Endothelial cell of umbilical vein (primary cell): ENCODE data around the gene LARP1. TPM values are rescaled to one million over a fixed set of nuclear protein-coding genes. Genes with fewer than 3 reads are reported as not detected.

Experiments used
- BruUV-seq: library from RNA; stranded (reverse); fragments of 400-500 nt; replicated peaks from 2 replicates; lab custom pipeline; 2021; lab: Mats Ljungman, UMichigan
- CTCF ChIA-PET: fragments of 300-600, 350-600 bp; sonication (Branson Sonifier 250); formaldehyde crosslinking; loops from one replicate; lab custom pipeline; 2021; ENCODE audit warnings: antibody characterized with exemption, inconsistent platforms; lab: Charles Lee
- POLR2A ChIA-PET: fragments of 300-600, 350-600 bp; sonication (Branson Sonifier 250); formaldehyde crosslinking; loops from one replicate; lab custom pipeline; 2021; ENCODE audit warnings: antibody characterized with exemption, inconsistent platforms; lab: Charles Lee
- DNase-seq: peaks from one replicate; pipeline ENCODE4 v3.0.0-alpha.2; 2011; ENCODE audit warnings: low read depth, low spot score
- FAIRE-seq: peaks from 2 replicates; lab custom pipeline; 2011; peaks lifted over from hg19 to GRCh38; lab: Jason Lieb, UNC
- H2AFZ ChIP-seq: 2 replicates; pipeline ENCODE4 v1.6.0; 2012; ENCODE audit warnings: low read depth, low read length, control low read depth, inconsistent platforms
- H3K27ac ChIP-seq: 2 replicates; pipeline ENCODE4 v1.5.1; 2011; ENCODE audit warnings: low read depth, mild to moderate bottlenecking, control low read depth, low read length, moderate library complexity; ENCODE audit not compliant: insufficient read depth
- H3K27me3 ChIP-seq, 2 experiments: 2 replicates each; pipeline versions ENCODE4 v1.6.0 to v1.6.1; 2011; ENCODE audit warnings: low read length in 2 of 2, mixed read lengths in 1 of 2; ENCODE audit not compliant: control insufficient read depth in 2 of 2, insufficient read depth in 2 of 2
- H3K36me3 ChIP-seq, 2 experiments: 2 replicates in 1 of 2; 3 replicates in 1 of 2; pipeline ENCODE4 v1.5.1; 2011; ENCODE audit warnings: low read length in 2 of 2, mild to moderate bottlenecking in 1 of 2, moderate library complexity in 1 of 2; ENCODE audit not compliant: control insufficient read depth in 2 of 2, insufficient read depth in 2 of 2; ENCODE audit errors: extremely low read depth in 1 of 2
- H3K4me1 ChIP-seq: 3 replicates; pipeline ENCODE4 v1.5.1; 2011; ENCODE audit warnings: mild to moderate bottlenecking, low read length; ENCODE audit not compliant: control insufficient read depth, insufficient read depth; ENCODE audit errors: extremely low read depth
- H3K4me2 ChIP-seq: 2 replicates; pipeline ENCODE4 v1.6.1; 2011; ENCODE audit warnings: low read length, control low read depth, mixed read lengths; ENCODE audit not compliant: insufficient read depth
- H3K4me3 ChIP-seq, 3 experiments: fragments of 200-600 bp in 1 of 3; sonication (generic), shearing (Covaris generic) in 1 of 3; replicated peaks in 1 of 3; 2 replicates each; pipeline ENCODE4 v1.5.1; 2011 to 2016; ENCODE audit warnings: control low read depth in 3 of 3, low read length in 3 of 3, mild to moderate bottlenecking in 2 of 3, inconsistent platforms in 1 of 3, low read depth in 1 of 3, moderate library complexity in 1 of 3; ENCODE audit not compliant: insufficient read depth in 1 of 3
- H3K79me2 ChIP-seq: 2 replicates; pipeline ENCODE4 v1.6.0; 2012; ENCODE audit warnings: low read length, inconsistent platforms; ENCODE audit not compliant: control insufficient read depth, insufficient read depth
- H3K9ac ChIP-seq: replicated peaks from 2 replicates; pipeline ENCODE3; 2011; ENCODE audit warnings: low read length, control low read depth; ENCODE audit not compliant: insufficient read depth; ENCODE audit errors: extremely low read depth
- H3K9me1 ChIP-seq: replicated peaks from 3 replicates; pipeline ENCODE4 v1.6.0; 2011; ENCODE audit warnings: mild to moderate bottlenecking, low read length; ENCODE audit not compliant: control insufficient read depth, insufficient read depth; ENCODE audit errors: extremely low read depth
- H3K9me3 ChIP-seq: replicated peaks from 2 replicates; pipeline ENCODE4 v1.5.1; 2012; ENCODE audit warnings: low read length, inconsistent platforms; ENCODE audit not compliant: control insufficient read depth, insufficient read depth
- H4K20me1 ChIP-seq: replicated peaks from 2 replicates; pipeline ENCODE3; 2011; ENCODE audit warnings: mild to moderate bottlenecking, low read length; ENCODE audit not compliant: control insufficient read depth, insufficient read depth; ENCODE audit errors: extremely low read depth
- EZH2 ChIP-seq: IDR thresholded peaks from 2 replicates; pipeline ENCODE4 v1.6.1; 2012; ENCODE audit warnings: borderline replicate concordance, low read depth, mild to moderate bottlenecking, moderate library complexity, low read length, inconsistent platforms; ENCODE audit not compliant: severe bottlenecking
- FOS ChIP-seq: IDR thresholded peaks from 2 replicates; pipeline ENCODE4 v1.6.1; 2011; ENCODE audit warnings: mild to moderate bottlenecking, low read length, moderate library complexity, borderline replicate concordance; ENCODE audit not compliant: insufficient read depth
- GATA2 ChIP-seq: IDR thresholded peaks from 2 replicates; pipeline ENCODE4 v1.7.0; 2011; ENCODE audit warnings: low read depth, mild to moderate bottlenecking, moderate library complexity, mixed read lengths, low read length; ENCODE audit not compliant: insufficient read length, insufficient read depth
- JUN ChIP-seq: IDR thresholded peaks from 2 replicates; pipeline ENCODE4 v1.6.1; 2011; ENCODE audit warnings: borderline replicate concordance, low read depth; ENCODE audit not compliant: insufficient read length, insufficient read depth
- MYC ChIP-seq: IDR thresholded peaks from one replicate; pipeline ENCODE4 v1.6.1; 2011; ENCODE audit warnings: mild to moderate bottlenecking, low read depth, low read length
- POLR2A ChIP-seq: IDR thresholded peaks from 2 replicates; pipeline ENCODE4 v1.6.1; 2012; ENCODE audit warnings: low read depth, mild to moderate bottlenecking, control low read depth, low read length
- POLR2AphosphoS5 ChIP-seq: IDR thresholded peaks from 2 replicates; pipeline ENCODE4 v1.6.1; 2012; ENCODE audit warnings: low read depth, mild to moderate bottlenecking, control low read depth, low read length, moderate library complexity; ENCODE audit not compliant: insufficient read depth
- dilution Hi-C: fragments of 300-500 bp; cut with MboI; formaldehyde crosslinking; loops from one replicate; pipeline ENCODE4 v1.15.0; 2019; ENCODE audit warnings: low sequenced_read_pairs; ENCODE audit not compliant: extremely low pct_ligation_motif_present
- intact Hi-C: fragments of 100-400 bp; cut with micrococcal nuclease; formaldehyde crosslinking; loops from one replicate; pipeline ENCODE4 v1.10.0; 2022
- polyA plus RNA-seq, 4 experiments: library from polyadenylated mRNA; depleted of rRNA in 3 of 4; stranded (reverse) in 3 of 4; unstranded in 1 of 4; fragments of >200 nt; gene quantifications; 2 replicates each; pipeline versions ENCODE4 v1.2.1 to v1.2.3, GENCODE V29; 2011 to 2012; ENCODE audit warnings: missing spikeins in 1 of 4
- total RNA-seq: library from RNA; stranded (reverse); gene quantifications from 2 replicates; pipeline ENCODE4 v1.2.3, GENCODE V29; 2021
- TF ChIP-seq, protein P1 (sequence below), 2 donors: IDR thresholded peaks; 1 replicate in 1 of 2; 2 replicates in 1 of 2; pipeline ENCODE4 v1.5.1; 2011; ENCODE audit warnings: low read length in 2 of 2, mild to moderate bottlenecking in 2 of 2, moderate library complexity in 2 of 2, control low read depth in 1 of 2, inconsistent platforms in 1 of 2, low read depth in 1 of 2; ENCODE audit not compliant: insufficient read depth in 1 of 2; ENCODE audit errors: extremely low read depth in 1 of 2
- TF ChIP-seq, protein P2 (sequence below): IDR thresholded peaks from 2 replicates; pipeline ENCODE4 v1.6.1; 2011; ENCODE audit not compliant: insufficient read depth, insufficient read length

LARP1 gene
- total and polyA plus RNA-seq, 2 donors (not counting 3 experiments of a cell fraction or from before 2014, with no cell fraction given), result 70.4 to 252 TPM

DNA sequence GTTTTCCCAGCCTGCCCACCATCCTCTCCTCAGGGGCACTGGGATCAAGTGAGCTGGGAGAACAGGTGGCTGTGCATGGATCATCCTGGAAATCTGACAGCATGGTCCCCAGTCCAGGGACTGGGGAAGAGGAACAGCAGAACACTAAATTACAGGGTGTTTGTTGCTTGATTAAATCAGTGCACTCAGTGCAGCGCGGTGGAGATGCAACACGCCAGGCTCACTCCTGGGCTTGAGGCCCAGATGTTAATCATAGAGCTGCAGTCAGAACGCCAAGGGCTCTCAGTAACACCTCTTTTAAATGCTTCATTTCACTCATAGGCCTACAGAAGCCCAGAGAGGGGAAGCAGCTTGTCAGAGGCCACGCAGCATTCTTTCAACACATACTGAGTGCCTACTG, 14.2 kb upstream of the LARP1 start:
- CTCF ChIA-PET, result interaction anchor here (1.1 kb wide), 1 partner anchor 29 kb away, joined by 3 read pairs; no protein-coding TSS in a partner anchor
- no peaks in the 10 kb centered on the region for H3K36me3 ChIP-seq
- FAIRE-seq (no peak), DNase-seq (no peak)
- dilution Hi-C loops (no loop called here), intact Hi-C loops (no loop called here)
- TF ChIP-seq POLR2AphosphoS5 (no peak), JUN (no peak), POLR2A (no peak), GATA2 (no peak), MYC (no peak), FOS (no peak), EZH2 (no peak)
- TF ChIP-seq, protein P1, sequence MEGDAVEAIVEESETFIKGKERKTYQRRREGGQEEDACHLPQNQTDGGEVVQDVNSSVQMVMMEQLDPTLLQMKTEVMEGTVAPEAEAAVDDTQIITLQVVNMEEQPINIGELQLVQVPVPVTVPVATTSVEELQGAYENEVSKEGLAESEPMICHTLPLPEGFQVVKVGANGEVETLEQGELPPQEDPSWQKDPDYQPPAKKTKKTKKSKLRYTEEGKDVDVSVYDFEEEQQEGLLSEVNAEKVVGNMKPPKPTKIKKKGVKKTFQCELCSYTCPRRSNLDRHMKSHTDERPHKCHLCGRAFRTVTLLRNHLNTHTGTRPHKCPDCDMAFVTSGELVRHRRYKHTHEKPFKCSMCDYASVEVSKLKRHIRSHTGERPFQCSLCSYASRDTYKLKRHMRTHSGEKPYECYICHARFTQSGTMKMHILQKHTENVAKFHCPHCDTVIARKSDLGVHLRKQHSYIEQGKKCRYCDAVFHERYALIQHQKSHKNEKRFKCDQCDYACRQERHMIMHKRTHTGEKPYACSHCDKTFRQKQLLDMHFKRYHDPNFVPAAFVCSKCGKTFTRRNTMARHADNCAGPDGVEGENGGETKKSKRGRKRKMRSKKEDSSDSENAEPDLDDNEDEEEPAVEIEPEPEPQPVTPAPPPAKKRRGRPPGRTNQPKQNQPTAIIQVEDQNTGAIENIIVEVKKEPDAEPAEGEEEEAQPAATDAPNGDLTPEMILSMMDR (IDR thresholded peaks at IDR 0.05; ENCODE audit: extremely low read depth in 1 of 2, insufficient read depth in 1 of 2, low read depth in 1 of 2, low read length in 2 of 2), result no peak
- TF ChIP-seq, protein P2, sequence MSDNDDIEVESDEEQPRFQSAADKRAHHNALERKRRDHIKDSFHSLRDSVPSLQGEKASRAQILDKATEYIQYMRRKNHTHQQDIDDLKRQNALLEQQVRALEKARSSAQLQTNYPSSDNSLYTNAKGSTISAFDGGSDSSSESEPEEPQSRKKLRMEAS, result no peak
- H2AFZ ChIP-seq, result no peak overlapping the region
- H3K9me3 ChIP-seq, result no peaks in the 10 kb centered on the region
- no peaks in the 10 kb centered on the region for H3K4me1 ChIP-seq
- BruUV-seq, result no TSS peak
- no peak overlapping the region for H3K4me2 ChIP-seq
- no peaks in the 10 kb centered on the region for H3K9me1 ChIP-seq
- no peak overlapping the region for H3K4me3 ChIP-seq
- H3K27me3 ChIP-seq, result no peaks in the 10 kb centered on the region
- H4K20me1 ChIP-seq, result no peaks in the 10 kb centered on the region
- H3K27ac ChIP-seq, result no peak overlapping the region
- no peak overlapping the region for H3K9ac ChIP-seq
- no peaks in the 10 kb centered on the region for H3K79me2 ChIP-seq
- POLR2A ChIA-PET, result interaction anchor here (0.6 kb wide), 1 partner anchor 352 kb away, joined by 3 read pairs; no protein-coding TSS in a partner anchor
